ENCODE measurements around the gene SOWAHD. TPM values are rescaled to one million over a fixed set of nuclear protein-coding genes. Genes with fewer than 3 reads are reported as not detected.

SOWAHD gene
- 0.35 TPM for polyA plus RNA-seq (2013, experiment 1 of 2)
- 0.29 TPM for polyA plus RNA-seq (2013, experiment 2 of 2)

GRCh38 chrX:119757979-119758730, at the start of gene SOWAHD:
TSS of gene SOWAHD (plus strand) at chrX:119758588. CDS start at chrX:119758668, 80 bp downstream.
- Histone ChIP-seq H3K79me1 (replicated peaks; ENCODE audit: low read length, poor library complexity, severe bottlenecking) (no peaks in the 10 kb centered on the region), H3K27ac (ENCODE audit: low read length, poor library complexity, severe bottlenecking) (no peak within 1 kb of the TSS), H3K9me3 (ENCODE audit: control insufficient read depth, low read length) (no peaks in the 10 kb centered on the region), H2BK12ac (ENCODE audit: low read length in 2 of 2) (peak within 1 kb of the TSS in 1 of 2 experiments; percentile 63), H4K91ac (ENCODE audit: low read length) (no peak within 1 kb of the TSS), H2AK5ac (ENCODE audit: low read length, severe bottlenecking) (no peak within 1 kb of the TSS), H3K4me3 (ENCODE audit: insufficient read depth in 1 of 2, low read depth in 1 of 2, low read length in 2 of 2) (peak within 1 kb of the TSS; percentile 59 to 62), H3K23ac (ENCODE audit: low read length in 2 of 2) (no peak within 1 kb of the TSS), H3K4ac (ENCODE audit: low read depth in 1 of 2, low read length in 2 of 2) (peak within 1 kb of the TSS in 1 of 2 experiments; percentile 51), H2BK120ac (ENCODE audit: low read depth, low read length) (no peak within 1 kb of the TSS), H2AFZ (ENCODE audit: low read depth, low read length) (peak within 1 kb of the TSS; percentile 71), H3K14ac (ENCODE audit: low read length in 2 of 2) (peak within 1 kb of the TSS in 1 of 2 experiments; percentile 60), H2BK5ac (ENCODE audit: low read depth, low read length, poor library complexity, severe bottlenecking) (peak within 1 kb of the TSS; percentile 51), H3K27me3 (ENCODE audit: control insufficient read depth in 1 of 2, insufficient read depth in 1 of 2, low read length in 2 of 2) (peaks cover 0 to 34% of the 10 kb centered on the region in 2 experiments), H3K4me1 (ENCODE audit: control insufficient read depth, insufficient read depth, low read depth, low read length) (peaks cover 13% of the 10 kb centered on the region), H3K36me3 (ENCODE audit: control insufficient read depth in 1 of 2, insufficient read depth in 2 of 2, low read depth in 1 of 2, low read length in 2 of 2) (no peaks in the 10 kb centered on the region), H3K4me2 (ENCODE audit: low read length, poor library complexity, severe bottlenecking) (peak within 1 kb of the TSS; percentile 80), H3K18ac (ENCODE audit: low read depth in 1 of 2, low read length in 2 of 2) (peak within 1 kb of the TSS; percentile 21 to 87), H2BK15ac (ENCODE audit: low read depth, poor library complexity, severe bottlenecking) (no peak within 1 kb of the TSS), H3K9ac (ENCODE audit: low read length) (no peak within 1 kb of the TSS), H4K8ac (ENCODE audit: low read length) (peak within 1 kb of the TSS; percentile 84)
- 2% methylated on average over 35 of the region's 59 CpGs for whole genome bisulfite sequencing
- DNase-seq = peak; percentile 26

GRCh38 chrX:119708936-119709335, 49.5 kb upstream of the SOWAHD start:
- Histone ChIP-seq H3K27ac (ENCODE audit: low read length, poor library complexity, severe bottlenecking) (no peak overlapping the region), H4K91ac (ENCODE audit: low read length) (no peak overlapping the region), H3K9ac (ENCODE audit: low read length) (no peak overlapping the region), H2BK12ac (ENCODE audit: low read length in 2 of 2) (no peak overlapping the region), H3K36me3 (ENCODE audit: control insufficient read depth in 1 of 2, insufficient read depth in 2 of 2, low read depth in 1 of 2, low read length in 2 of 2) (no peaks in the 10 kb centered on the region), H3K23ac (ENCODE audit: low read length in 2 of 2) (no peak overlapping the region), H3K79me1 (replicated peaks; ENCODE audit: low read length, poor library complexity, severe bottlenecking) (no peaks in the 10 kb centered on the region), H3K18ac (ENCODE audit: low read depth in 1 of 2, low read length in 2 of 2) (no peak overlapping the region), H3K4me2 (ENCODE audit: low read length, poor library complexity, severe bottlenecking) (no peak overlapping the region), H2AK5ac (ENCODE audit: low read length, severe bottlenecking) (no peak overlapping the region), H2BK15ac (ENCODE audit: low read depth, poor library complexity, severe bottlenecking) (no peak overlapping the region), H2BK120ac (ENCODE audit: low read depth, low read length) (no peak overlapping the region), H3K9me3 (ENCODE audit: control insufficient read depth, low read length) (no peaks in the 10 kb centered on the region), H4K8ac (ENCODE audit: low read length) (no peak overlapping the region), H3K27me3 (ENCODE audit: control insufficient read depth in 1 of 2, insufficient read depth in 1 of 2, low read length in 2 of 2) (no peaks in the 10 kb centered on the region), H3K4ac (ENCODE audit: low read depth in 1 of 2, low read length in 2 of 2) (no peak overlapping the region), H2BK5ac (ENCODE audit: low read depth, low read length, poor library complexity, severe bottlenecking) (no peak overlapping the region), H3K4me3 (ENCODE audit: insufficient read depth in 1 of 2, low read depth in 1 of 2, low read length in 2 of 2) (no peak overlapping the region), H2AFZ (ENCODE audit: low read depth, low read length) (no peak overlapping the region), H3K4me1 (ENCODE audit: control insufficient read depth, insufficient read depth, low read depth, low read length) (no peaks in the 10 kb centered on the region), H3K14ac (ENCODE audit: low read length in 2 of 2) (no peak overlapping the region)
- 97% methylated on average over 1 of the region's 2 CpGs for WGBS
- DNase-seq = no peak

- H3K9me3 ChIP-seq (ENCODE audit: control insufficient read depth, low read length) = no peaks in the 10 kb centered on the region
- 95% methylated on average over 2 of the region's 3 CpGs for WGBS
- no peaks in the 10 kb centered on the region for H3K27me3 ChIP-seq (ENCODE audit: control insufficient read depth in 1 of 2, insufficient read depth in 1 of 2, low read length in 2 of 2)
- no peak overlapping the region for H3K14ac ChIP-seq (ENCODE audit: low read length in 2 of 2)
- no peak overlapping the region for H2BK15ac ChIP-seq (ENCODE audit: low read depth, poor library complexity, severe bottlenecking)
- no peak overlapping the region for H3K23ac ChIP-seq (ENCODE audit: low read length in 2 of 2)
- H4K91ac ChIP-seq (ENCODE audit: low read length) = no peak overlapping the region
- no peaks in the 10 kb centered on the region for H3K4me1 ChIP-seq (ENCODE audit: control insufficient read depth, insufficient read depth, low read depth, low read length)
- H3K36me3 ChIP-seq (ENCODE audit: control insufficient read depth in 1 of 2, insufficient read depth in 2 of 2, low read depth in 1 of 2, low read length in 2 of 2) = no peaks in the 10 kb centered on the region
- H2BK120ac ChIP-seq (ENCODE audit: low read depth, low read length) = no peak overlapping the region
- no peak overlapping the region for H2BK5ac ChIP-seq (ENCODE audit: low read depth, low read length, poor library complexity, severe bottlenecking)
- H2BK12ac ChIP-seq (ENCODE audit: low read length in 2 of 2) = no peak overlapping the region
- no peaks in the 10 kb centered on the region for H3K79me1 ChIP-seq (replicated peaks; ENCODE audit: low read length, poor library complexity, severe bottlenecking)
- no peak overlapping the region for H3K4me2 ChIP-seq (ENCODE audit: low read length, poor library complexity, severe bottlenecking)
- DNase-seq = no peak
- no peak overlapping the region for H2AFZ ChIP-seq (ENCODE audit: low read depth, low read length)
- H3K4ac ChIP-seq (ENCODE audit: low read depth in 1 of 2, low read length in 2 of 2) = no peak overlapping the region
- H2AK5ac ChIP-seq (ENCODE audit: low read length, severe bottlenecking) = no peak overlapping the region
- no peak overlapping the region for H3K18ac ChIP-seq (ENCODE audit: low read depth in 1 of 2, low read length in 2 of 2)
- H3K9ac ChIP-seq (ENCODE audit: low read length) = no peak overlapping the region
- no peak overlapping the region for H3K4me3 ChIP-seq (ENCODE audit: insufficient read depth in 1 of 2, low read depth in 1 of 2, low read length in 2 of 2)
- no peak overlapping the region for H4K8ac ChIP-seq (ENCODE audit: low read length)
- no peak overlapping the region for H3K27ac ChIP-seq (ENCODE audit: low read length, poor library complexity, severe bottlenecking)
Measured at GRCh38 chrX:119709630-119710029, 48.8 kb upstream of the SOWAHD start.

- no peaks in the 10 kb centered on the region for H3K79me1 ChIP-seq (replicated peaks; ENCODE audit: low read length, poor library complexity, severe bottlenecking)
- no peaks in the 10 kb centered on the region for H3K4me1 ChIP-seq (ENCODE audit: control insufficient read depth, insufficient read depth, low read depth, low read length)
- H3K4ac ChIP-seq (ENCODE audit: low read depth in 1 of 2, low read length in 2 of 2) = no peak overlapping the region
- no peak overlapping the region for H4K8ac ChIP-seq (ENCODE audit: low read length)
- no peaks in the 10 kb centered on the region for H3K9me3 ChIP-seq (ENCODE audit: control insufficient read depth, low read length)
- H2BK15ac ChIP-seq (ENCODE audit: low read depth, poor library complexity, severe bottlenecking) = no peak overlapping the region
- no peak overlapping the region for H3K23ac ChIP-seq (ENCODE audit: low read length in 2 of 2)
- DNase-seq = no peak
- no peak overlapping the region for H3K27ac ChIP-seq (ENCODE audit: low read length, poor library complexity, severe bottlenecking)
- H3K9ac ChIP-seq (ENCODE audit: low read length) = no peak overlapping the region
- H4K91ac ChIP-seq (ENCODE audit: low read length) = no peak overlapping the region
- H2BK5ac ChIP-seq (ENCODE audit: low read depth, low read length, poor library complexity, severe bottlenecking) = no peak overlapping the region
- H3K4me3 ChIP-seq (ENCODE audit: insufficient read depth in 1 of 2, low read depth in 1 of 2, low read length in 2 of 2) = no peak overlapping the region
- H2BK120ac ChIP-seq (ENCODE audit: low read depth, low read length) = no peak overlapping the region
- peaks cover 0 to 2% of the 10 kb centered on the region in 2 experiments for H3K27me3 ChIP-seq (ENCODE audit: control insufficient read depth in 1 of 2, insufficient read depth in 1 of 2, low read length in 2 of 2)
- no peaks in the 10 kb centered on the region for H3K36me3 ChIP-seq (ENCODE audit: control insufficient read depth in 1 of 2, insufficient read depth in 2 of 2, low read depth in 1 of 2, low read length in 2 of 2)
- H2BK12ac ChIP-seq (ENCODE audit: low read length in 2 of 2) = no peak overlapping the region
- H3K14ac ChIP-seq (ENCODE audit: low read length in 2 of 2) = no peak overlapping the region
- H3K18ac ChIP-seq (ENCODE audit: low read depth in 1 of 2, low read length in 2 of 2) = no peak overlapping the region
- no peak overlapping the region for H2AK5ac ChIP-seq (ENCODE audit: low read length, severe bottlenecking)
- no peak overlapping the region for H2AFZ ChIP-seq (ENCODE audit: low read depth, low read length)
- WGBS = 61% methylated on average over 3 of the region's 6 CpGs
- no peak overlapping the region for H3K4me2 ChIP-seq (ENCODE audit: low read length, poor library complexity, severe bottlenecking)
Measured at GRCh38 chrX:119721487-119721886, 36.9 kb upstream of the SOWAHD start.

Measured in mesenchymal stem cell (in vitro differentiated cells and primary cell).